K562 (cell line): ENCODE results near the gene SORT1. TPM values are rescaled to one million over a fixed set of nuclear protein-coding genes. Genes with fewer than 3 reads are reported as not detected.

Experiments
- ELF4 ChIP-seq: fragments of 450-650 bp; formaldehyde crosslinking; IDR thresholded peaks from 2 replicates; pipeline ENCODE4 v1.4.0; 2022; ENCODE audit warnings: missing genetic modification characterization
- ILK ChIP-seq: fragments of 450-650 bp; IDR thresholded peaks from 2 replicates; pipeline ENCODE4 v1.6.1; 2016; ENCODE audit warnings: missing genetic modification characterization, low read depth, mild to moderate bottlenecking, missing compliant biosample characterization, moderate library complexity, borderline replicate concordance
- RBM15 ChIP-seq: fragments of 200-400 bp; formaldehyde crosslinking; IDR thresholded peaks from 2 replicates; pipeline ENCODE4 v1.6.1; 2018; ENCODE audit warnings: mild to moderate bottlenecking, low read length, moderate library complexity; ENCODE audit not compliant: insufficient read depth
- RCOR1 ChIP-seq, 2 experiments: IDR thresholded peaks; 2 replicates each; pipeline ENCODE4 v1.6.1; 2012; ENCODE audit warnings: low read depth in 2 of 2, low read length in 2 of 2, borderline replicate concordance in 1 of 2, improper control_type of control experiment in 1 of 2
- TEAD4 ChIP-seq, 2 experiments: sonication (generic) in 1 of 2; formaldehyde crosslinking in 1 of 2; IDR thresholded peaks; 2 replicates each; pipeline versions ENCODE4 v1.6.1 to v1.8.0; 2012 to 2022; ENCODE audit warnings: borderline replicate concordance in 1 of 2, inconsistent platforms in 1 of 2, low read length in 1 of 2, mild to moderate bottlenecking in 1 of 2, missing genetic modification reagents in 1 of 2
- ZNF316 ChIP-seq: fragments of 450-650 bp; IDR thresholded peaks from 2 replicates; pipeline ENCODE4 v1.6.1; 2016
- ZNF41 ChIP-seq: fragments of 250-450 bp; sonication (Bioruptor Pico); conservative IDR thresholded peaks from 2 replicates; pipeline ENCODE4 v1.4.0; 2020; ENCODE audit warnings: mild to moderate bottlenecking
- ZNF586 ChIP-seq: fragments of 450-650 bp; formaldehyde crosslinking; conservative IDR thresholded peaks from 2 replicates; pipeline ENCODE4 v1.4.0; 2020; ENCODE audit warnings: mild to moderate bottlenecking, moderate library complexity
- ZNF778 ChIP-seq: fragments of 450-650 bp; formaldehyde crosslinking; IDR thresholded peaks from 2 replicates; pipeline ENCODE4 v1.4.0; 2020; ENCODE audit warnings: mild to moderate bottlenecking, moderate library complexity
- polyA plus RNA-seq, 8 experiments: library from polyadenylated mRNA; depleted of rRNA in 4 of 8; stranded (reverse) in 5 of 8; unstranded in 3 of 8; fragments of >200 nt; fragmentation: Nextera tagmentation in 2 of 8; fragmentation: Illumina TruSeq in 1 of 8; extraction: Ambion mirVana in 2 of 8; extraction: Trizol in 1 of 8; gene quantifications; 2 replicates each; pipeline versions ENCODE4 v1.2.1 to v1.2.3, GENCODE V29; 2011 to 2014; ENCODE audit warnings: inconsistent platforms in 1 of 8, missing spikeins in 1 of 8
- total RNA-seq, 7 experiments: library from RNA; depleted of rRNA in 6 of 7; stranded (reverse); fragments of >200 nt in 6 of 7; fragmentation: Illumina TruSeq in 2 of 7; extraction: Trizol in 2 of 7; gene quantifications; 2 replicates each; pipeline versions ENCODE4 v1.2.1 to v1.2.3, GENCODE V29; 2011 to 2021; ENCODE audit warnings: low replicate concordance in 1 of 7
- TF ChIP-seq, protein P1 (sequence below): fragments of 250-450 bp; sonication (Bioruptor Pico); IDR thresholded peaks from 2 replicates; pipeline ENCODE4 v1.4.0; 2020; ENCODE audit warnings: borderline replicate concordance
- TF ChIP-seq, protein P2 (sequence below): sonication (generic); IDR thresholded peaks from 2 replicates; pipeline ENCODE4 v1.6.1; 2016
- TF ChIP-seq, protein P3 (sequence below): fragments of 200-800 bp; sonication (Bioruptor generic); IDR thresholded peaks from 2 replicates; pipeline ENCODE4 v1.6.1; 2017; ENCODE audit warnings: missing genetic modification characterization, missing compliant biosample characterization
- TF ChIP-seq, protein P4 (sequence below), 2 experiments: fragments of 450-650 bp; formaldehyde crosslinking in 1 of 2; IDR thresholded peaks; 2 replicates each; pipeline versions ENCODE4 v1.4.0 to v1.6.1; 2014 to 2020; ENCODE audit warnings: mild to moderate bottlenecking in 2 of 2, borderline replicate concordance in 1 of 2, low read depth in 1 of 2

SORT1 gene
- total and polyA plus RNA-seq, 9 of the 15 experiments (the other 6 are each of a cell fraction or from before 2014, with no cell fraction given): 27.4 to 112 (median 65.0) TPM

DNA sequence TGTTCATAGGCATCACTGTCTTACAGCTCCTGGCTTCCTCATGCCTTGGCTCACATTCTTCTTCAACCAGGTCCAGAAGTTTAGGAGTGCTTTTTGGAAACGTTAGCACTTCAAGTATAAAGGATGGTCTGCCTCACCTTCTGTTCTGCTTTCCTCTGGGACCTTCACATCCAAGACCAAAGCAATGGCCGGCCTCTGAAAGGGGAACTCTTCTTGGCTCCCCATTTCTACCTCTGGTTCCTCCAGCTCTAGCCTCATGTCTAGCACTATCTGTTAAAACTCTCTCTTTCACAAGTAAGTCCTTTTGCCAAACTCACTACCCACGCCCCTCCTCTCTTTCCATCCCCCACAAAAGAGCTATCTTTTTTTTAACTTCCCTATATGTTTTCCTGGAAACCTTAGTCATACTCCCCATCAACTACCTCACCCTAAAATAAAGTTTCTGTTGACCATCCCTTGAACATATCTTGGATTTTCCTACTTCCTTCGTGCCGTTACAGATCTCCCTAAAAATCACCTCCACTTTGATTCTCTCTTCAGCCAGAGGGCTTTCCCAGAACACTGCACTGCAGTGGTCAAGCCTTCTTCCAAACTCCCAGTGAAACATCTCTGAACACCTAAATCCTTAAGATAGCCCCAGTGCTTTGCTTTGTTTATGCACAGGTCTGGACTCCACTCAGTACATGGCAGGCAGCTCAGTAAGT lies 7.9 kb downstream of the SORT1 start (continued):
- TF ChIP-seq, protein P1, sequence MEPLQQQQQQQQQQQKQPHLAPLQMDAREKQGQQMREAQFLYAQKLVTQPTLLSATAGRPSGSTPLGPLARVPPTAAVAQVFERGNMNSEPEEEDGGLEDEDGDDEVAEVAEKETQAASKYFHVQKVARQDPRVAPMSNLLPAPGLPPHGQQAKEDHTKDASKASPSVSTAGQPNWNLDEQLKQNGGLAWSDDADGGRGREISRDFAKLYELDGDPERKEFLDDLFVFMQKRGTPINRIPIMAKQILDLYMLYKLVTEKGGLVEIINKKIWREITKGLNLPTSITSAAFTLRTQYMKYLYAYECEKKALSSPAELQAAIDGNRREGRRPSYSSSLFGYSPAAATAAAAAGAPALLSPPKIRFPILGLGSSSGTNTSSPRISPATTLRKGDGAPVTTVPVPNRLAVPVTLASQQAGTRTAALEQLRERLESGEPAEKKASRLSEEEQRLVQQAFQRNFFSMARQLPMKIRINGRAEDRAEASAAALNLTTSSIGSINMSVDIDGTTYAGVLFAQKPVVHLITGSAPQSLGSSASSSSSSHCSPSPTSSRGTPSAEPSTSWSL: peak; percentile 67; the same call in 1 of the 2 replicates
- TF ChIP-seq, protein P2, sequence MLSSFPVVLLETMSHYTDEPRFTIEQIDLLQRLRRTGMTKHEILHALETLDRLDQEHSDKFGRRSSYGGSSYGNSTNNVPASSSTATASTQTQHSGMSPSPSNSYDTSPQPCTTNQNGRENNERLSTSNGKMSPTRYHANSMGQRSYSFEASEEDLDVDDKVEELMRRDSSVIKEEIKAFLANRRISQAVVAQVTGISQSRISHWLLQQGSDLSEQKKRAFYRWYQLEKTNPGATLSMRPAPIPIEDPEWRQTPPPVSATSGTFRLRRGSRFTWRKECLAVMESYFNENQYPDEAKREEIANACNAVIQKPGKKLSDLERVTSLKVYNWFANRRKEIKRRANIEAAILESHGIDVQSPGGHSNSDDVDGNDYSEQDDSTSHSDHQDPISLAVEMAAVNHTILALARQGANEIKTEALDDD: peak; percentile 96
- TF ChIP-seq, protein P3, sequence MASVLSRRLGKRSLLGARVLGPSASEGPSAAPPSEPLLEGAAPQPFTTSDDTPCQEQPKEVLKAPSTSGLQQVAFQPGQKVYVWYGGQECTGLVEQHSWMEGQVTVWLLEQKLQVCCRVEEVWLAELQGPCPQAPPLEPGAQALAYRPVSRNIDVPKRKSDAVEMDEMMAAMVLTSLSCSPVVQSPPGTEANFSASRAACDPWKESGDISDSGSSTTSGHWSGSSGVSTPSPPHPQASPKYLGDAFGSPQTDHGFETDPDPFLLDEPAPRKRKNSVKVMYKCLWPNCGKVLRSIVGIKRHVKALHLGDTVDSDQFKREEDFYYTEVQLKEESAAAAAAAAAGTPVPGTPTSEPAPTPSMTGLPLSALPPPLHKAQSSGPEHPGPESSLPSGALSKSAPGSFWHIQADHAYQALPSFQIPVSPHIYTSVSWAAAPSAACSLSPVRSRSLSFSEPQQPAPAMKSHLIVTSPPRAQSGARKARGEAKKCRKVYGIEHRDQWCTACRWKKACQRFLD (CRISPR knock-in tag): peak; percentile 68; the same call in 1 of the 2 replicates
- TF ChIP-seq ZNF316 (peak; percentile 89), TEAD4 (IDR thresholded peaks at IDR 0.05; ENCODE audit: low read length) (peak; percentile 27; the same call in 1 of the 2 replicates), TEAD4 (CRISPR knock-in tag; IDR thresholded peaks at IDR 0.05; ENCODE audit: borderline replicate concordance) (no peak), ZNF586 (no peak), RBM15 (no peak), ZNF778 (CRISPR knock-in tag) (no peak), ILK (tag) (no peak), ELF4 (peak; percentile 47; the same call in 1 of the 2 replicates), ZNF41 (peak; percentile 51; the same call in 1 of the 2 replicates), RCOR1 (IDR thresholded peaks at IDR 0.05; ENCODE audit: borderline replicate concordance in 1 of 2, low read depth in 2 of 2, low read length in 2 of 2) (peak; percentile 46 to 87; a peak in 1 of 4 replicates)
- TF ChIP-seq, protein P4, sequence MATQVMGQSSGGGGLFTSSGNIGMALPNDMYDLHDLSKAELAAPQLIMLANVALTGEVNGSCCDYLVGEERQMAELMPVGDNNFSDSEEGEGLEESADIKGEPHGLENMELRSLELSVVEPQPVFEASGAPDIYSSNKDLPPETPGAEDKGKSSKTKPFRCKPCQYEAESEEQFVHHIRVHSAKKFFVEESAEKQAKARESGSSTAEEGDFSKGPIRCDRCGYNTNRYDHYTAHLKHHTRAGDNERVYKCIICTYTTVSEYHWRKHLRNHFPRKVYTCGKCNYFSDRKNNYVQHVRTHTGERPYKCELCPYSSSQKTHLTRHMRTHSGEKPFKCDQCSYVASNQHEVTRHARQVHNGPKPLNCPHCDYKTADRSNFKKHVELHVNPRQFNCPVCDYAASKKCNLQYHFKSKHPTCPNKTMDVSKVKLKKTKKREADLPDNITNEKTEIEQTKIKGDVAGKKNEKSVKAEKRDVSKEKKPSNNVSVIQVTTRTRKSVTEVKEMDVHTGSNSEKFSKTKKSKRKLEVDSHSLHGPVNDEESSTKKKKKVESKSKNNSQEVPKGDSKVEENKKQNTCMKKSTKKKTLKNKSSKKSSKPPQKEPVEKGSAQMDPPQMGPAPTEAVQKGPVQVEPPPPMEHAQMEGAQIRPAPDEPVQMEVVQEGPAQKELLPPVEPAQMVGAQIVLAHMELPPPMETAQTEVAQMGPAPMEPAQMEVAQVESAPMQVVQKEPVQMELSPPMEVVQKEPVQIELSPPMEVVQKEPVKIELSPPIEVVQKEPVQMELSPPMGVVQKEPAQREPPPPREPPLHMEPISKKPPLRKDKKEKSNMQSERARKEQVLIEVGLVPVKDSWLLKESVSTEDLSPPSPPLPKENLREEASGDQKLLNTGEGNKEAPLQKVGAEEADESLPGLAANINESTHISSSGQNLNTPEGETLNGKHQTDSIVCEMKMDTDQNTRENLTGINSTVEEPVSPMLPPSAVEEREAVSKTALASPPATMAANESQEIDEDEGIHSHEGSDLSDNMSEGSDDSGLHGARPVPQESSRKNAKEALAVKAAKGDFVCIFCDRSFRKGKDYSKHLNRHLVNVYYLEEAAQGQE (IDR thresholded peaks at IDR 0.05; ENCODE audit: borderline replicate concordance): peak; percentile 28; the same call in 1 of the 2 replicates
- TF ChIP-seq, protein P4 (CRISPR knock-in tag; IDR thresholded peaks at IDR 0.05; ENCODE audit: low read depth): no peak
